ENCODE data around the gene SRCAP. TPM values are rescaled to one million over a fixed set of nuclear protein-coding genes. Genes with fewer than 3 reads are reported as not detected.
"Not testable (repeated sequence)": the region's sequence is repeated elsewhere in the genome, so short reads cannot be mapped to it uniquely, and the experiment has no call there.

The SRCAP gene
- total RNA-seq, 1 donor from 2014 or later = 79.7 TPM

- peaks cover 24% of the 10 kb centered on the region for H3K4me1 Mint-ChIP-seq
- H3K9me3 Mint-ChIP-seq = no peaks in the 10 kb centered on the region
- TF ChIP-seq, protein P1, sequence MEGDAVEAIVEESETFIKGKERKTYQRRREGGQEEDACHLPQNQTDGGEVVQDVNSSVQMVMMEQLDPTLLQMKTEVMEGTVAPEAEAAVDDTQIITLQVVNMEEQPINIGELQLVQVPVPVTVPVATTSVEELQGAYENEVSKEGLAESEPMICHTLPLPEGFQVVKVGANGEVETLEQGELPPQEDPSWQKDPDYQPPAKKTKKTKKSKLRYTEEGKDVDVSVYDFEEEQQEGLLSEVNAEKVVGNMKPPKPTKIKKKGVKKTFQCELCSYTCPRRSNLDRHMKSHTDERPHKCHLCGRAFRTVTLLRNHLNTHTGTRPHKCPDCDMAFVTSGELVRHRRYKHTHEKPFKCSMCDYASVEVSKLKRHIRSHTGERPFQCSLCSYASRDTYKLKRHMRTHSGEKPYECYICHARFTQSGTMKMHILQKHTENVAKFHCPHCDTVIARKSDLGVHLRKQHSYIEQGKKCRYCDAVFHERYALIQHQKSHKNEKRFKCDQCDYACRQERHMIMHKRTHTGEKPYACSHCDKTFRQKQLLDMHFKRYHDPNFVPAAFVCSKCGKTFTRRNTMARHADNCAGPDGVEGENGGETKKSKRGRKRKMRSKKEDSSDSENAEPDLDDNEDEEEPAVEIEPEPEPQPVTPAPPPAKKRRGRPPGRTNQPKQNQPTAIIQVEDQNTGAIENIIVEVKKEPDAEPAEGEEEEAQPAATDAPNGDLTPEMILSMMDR (IDR thresholded peaks at IDR 0.05; ENCODE audit: unreplicated experiment) = no peak
- H3K27ac Mint-ChIP-seq = peak overlapping the region; percentile 100
- peaks cover 4% of the 10 kb centered on the region for H3K36me3 Mint-ChIP-seq
- no peak for DNase-seq (ENCODE audit: low spot score in 2 of 2, unreplicated experiment in 2 of 2)
- peak overlapping the region; percentile 98 for H3K4me3 Mint-ChIP-seq
- peaks cover 1% of the 10 kb centered on the region for H3K27me3 Mint-ChIP-seq (ENCODE audit: low read depth)
Measured at GRCh38 chr16:30697264-30698138, 1.5 kb upstream of the SRCAP start.

DNA sequence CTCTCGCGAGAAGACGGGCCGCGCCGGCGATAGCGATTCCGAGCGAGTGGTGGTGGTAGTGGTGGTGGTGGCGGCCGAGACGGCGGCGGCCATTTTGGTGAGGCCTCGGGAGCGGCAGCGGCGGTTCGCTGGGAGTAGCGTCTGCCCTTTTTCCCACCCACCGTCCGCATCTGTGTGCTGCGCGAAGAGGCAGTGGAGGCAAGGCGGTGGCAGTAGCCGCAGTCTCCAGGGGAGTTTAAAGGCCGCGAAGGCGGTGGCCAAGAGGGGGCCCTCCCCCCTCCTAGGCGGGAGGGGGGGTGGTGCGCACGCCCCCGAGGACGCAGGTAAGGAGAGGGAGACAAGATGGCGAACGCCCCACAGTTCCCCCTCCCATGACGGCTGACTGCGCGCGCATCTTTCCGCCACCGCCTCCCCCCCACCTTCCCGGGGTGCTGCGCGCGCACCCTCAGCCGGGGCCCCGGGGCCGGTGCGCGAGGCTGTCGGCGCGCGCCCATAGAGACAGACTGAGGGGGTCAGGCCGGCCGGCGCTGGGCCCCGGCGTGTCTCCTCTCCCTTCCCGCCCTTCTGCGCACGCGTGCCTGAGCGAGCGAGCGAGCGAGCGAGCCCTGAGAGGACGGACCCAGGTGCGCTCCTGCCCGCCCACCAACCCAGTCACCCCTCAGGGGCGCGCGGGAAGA is 694 bp upstream of the SRCAP start:
- Mint-ChIP-seq H3K9me3 (no peaks in the 10 kb centered on the region), H3K4me3 (peak overlapping the region; percentile 98), H3K36me3 (peaks cover 8% of the 10 kb centered on the region), H3K4me1 (peaks cover 23% of the 10 kb centered on the region), H3K27me3 (ENCODE audit: low read depth) (no peaks in the 10 kb centered on the region), H3K27ac (peak overlapping the region; percentile 100)
- peak; percentile 98 to 99 for DNase-seq (ENCODE audit: low spot score in 2 of 2, unreplicated experiment in 2 of 2)
- TF ChIP-seq, protein P1 (IDR thresholded peaks at IDR 0.05; ENCODE audit: unreplicated experiment) = no peak

- Mint-ChIP-seq H3K36me3 (peaks cover 14% of the 10 kb centered on the region), H3K27me3 (ENCODE audit: low read depth) (no peaks in the 10 kb centered on the region)
Measured at GRCh38 chr16:30699615-30700099, 686 bp downstream of the SRCAP start.

DNA sequence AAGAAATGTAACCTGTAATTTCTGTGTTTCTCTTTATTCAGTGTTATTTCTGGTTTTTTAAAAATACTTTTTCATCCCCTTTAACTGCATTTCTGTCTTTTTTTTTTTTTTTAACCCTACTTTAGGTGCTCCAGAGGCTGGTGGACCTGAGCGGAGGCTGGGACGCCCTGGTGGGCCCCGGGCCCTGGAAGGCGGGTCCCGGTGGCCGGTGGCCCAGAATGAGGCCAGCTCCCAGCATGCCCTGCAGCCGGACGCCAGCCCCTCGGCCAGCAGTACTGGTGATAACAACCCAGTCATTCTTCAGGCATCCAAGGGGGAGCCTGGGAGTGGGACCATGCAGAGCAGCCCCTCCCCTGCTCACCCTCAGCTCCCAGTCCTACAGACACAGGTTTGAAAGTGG is 1.5 kb downstream of the SRCAP start:
- Mint-ChIP-seq H3K4me3 (peak overlapping the region; percentile 98), H3K27ac (peak overlapping the region; percentile 67), H3K4me1 (peaks cover 20% of the 10 kb centered on the region), H3K9me3 (no peaks in the 10 kb centered on the region), H3K36me3 (peaks cover 14% of the 10 kb centered on the region), H3K27me3 (ENCODE audit: low read depth) (no peaks in the 10 kb centered on the region)
- no peak for DNase-seq (ENCODE audit: low spot score in 2 of 2, unreplicated experiment in 2 of 2)
- TF ChIP-seq, protein P1 (IDR thresholded peaks at IDR 0.05; ENCODE audit: unreplicated experiment) = no peak

More at GRCh38 chr16:30699615-30700099, 686 bp downstream of the SRCAP start:
- Mint-ChIP-seq H3K4me3 (peak overlapping the region; percentile 98), H3K27ac (peak overlapping the region; percentile 99), H3K9me3 (no peaks in the 10 kb centered on the region), H3K4me1 (peaks cover 20% of the 10 kb centered on the region)
- TF ChIP-seq, protein P1 (IDR thresholded peaks at IDR 0.05; ENCODE audit: unreplicated experiment) = no peak
- no peak for DNase-seq (ENCODE audit: low spot score in 2 of 2, unreplicated experiment in 2 of 2)

DNA sequence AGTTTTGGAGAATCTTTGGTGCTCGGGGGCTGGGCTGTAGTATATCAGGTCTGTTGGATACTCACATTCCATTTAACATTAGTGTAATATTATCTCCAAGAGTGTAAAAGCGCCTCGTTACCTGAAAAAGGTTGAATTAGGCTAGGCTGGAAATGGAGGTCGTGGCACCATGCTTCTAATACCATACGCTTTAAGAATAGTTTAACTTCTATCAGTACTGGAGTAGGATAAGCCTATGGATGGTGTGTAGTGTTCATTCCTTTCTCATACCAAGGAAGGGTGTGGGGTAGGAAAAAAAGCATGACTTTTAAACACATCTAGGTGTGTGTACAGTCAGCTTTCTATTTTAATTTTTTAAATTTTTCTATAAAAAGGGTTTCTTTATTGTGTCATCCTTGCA is 2.0 kb downstream of the SRCAP start:
- H3K27ac Mint-ChIP-seq = peak overlapping the region; percentile 67
- DNase-seq (ENCODE audit: low spot score in 2 of 2, unreplicated experiment in 2 of 2) = no peak
- TF ChIP-seq, protein P1 (IDR thresholded peaks at IDR 0.05; ENCODE audit: unreplicated experiment) = no peak
- H3K4me1 Mint-ChIP-seq = peaks cover 20% of the 10 kb centered on the region
- no peaks in the 10 kb centered on the region for H3K27me3 Mint-ChIP-seq (ENCODE audit: low read depth)
- no peaks in the 10 kb centered on the region for H3K9me3 Mint-ChIP-seq
- peaks cover 16% of the 10 kb centered on the region for H3K36me3 Mint-ChIP-seq
- peak overlapping the region; percentile 30 for H3K4me3 Mint-ChIP-seq

DNA sequence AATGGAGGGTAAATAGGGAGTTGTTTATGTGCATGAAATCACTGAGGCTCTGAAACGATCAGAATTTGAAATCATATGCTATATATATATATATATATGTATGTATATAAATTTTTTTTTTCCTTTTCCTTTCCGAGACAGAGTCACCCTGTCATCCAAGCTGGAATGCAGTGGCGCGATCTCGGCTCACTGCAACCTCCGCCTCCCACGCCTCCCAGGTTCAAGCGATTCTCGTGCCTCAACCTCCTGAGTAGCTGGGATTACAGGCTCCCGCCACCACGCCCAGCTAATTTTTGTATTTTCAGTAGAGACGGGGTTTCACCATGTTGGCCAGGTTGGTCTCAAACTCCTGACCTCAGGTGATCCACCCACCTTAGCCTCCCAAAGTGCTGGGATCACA is 4.1 kb downstream of the SRCAP start:
- H3K27ac Mint-ChIP-seq; H3K4me3 Mint-ChIP-seq; DNase-seq (ENCODE audit: low spot score in 2 of 2, unreplicated experiment in 2 of 2); H3K27me3 Mint-ChIP-seq (ENCODE audit: low read depth); H3K9me3 Mint-ChIP-seq: not testable (repeated sequence)
- peaks cover 33% of the 10 kb centered on the region for H3K36me3 Mint-ChIP-seq
- peaks cover 14% of the 10 kb centered on the region for H3K4me1 Mint-ChIP-seq
